ENCODE results near the gene LMO4. TPM values are rescaled to one million over a fixed set of nuclear protein-coding genes. Genes with fewer than 3 reads are reported as not detected.

Gene LMO4
- total and polyA plus RNA-seq, 10 of the 15 experiments (the other 5 are each of a cell fraction or from before 2014, with no cell fraction given), result 3.8 to 76.6 (median 20.7) TPM

DNA sequence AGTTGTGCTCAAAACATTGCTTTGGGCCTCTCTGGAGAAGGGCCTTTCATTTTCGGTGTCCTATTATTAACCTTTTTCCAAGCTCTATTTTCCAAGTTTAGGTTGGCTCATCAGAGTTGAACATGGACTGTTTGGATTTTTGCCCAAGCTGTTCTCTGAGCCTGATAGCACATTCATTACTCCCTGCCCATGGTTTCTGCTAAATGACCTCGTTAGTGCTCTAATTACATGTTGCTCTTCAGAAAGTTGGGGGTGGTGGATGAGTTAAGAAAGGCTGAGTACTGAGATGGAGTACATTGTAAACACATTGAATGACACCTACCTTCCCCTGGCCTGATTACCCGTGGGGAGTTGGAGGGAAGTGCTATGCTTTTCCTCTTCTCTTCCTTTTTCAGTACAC is 38.9 kb downstream of the LMO4 start (continued):
- TF ChIP-seq, protein P1, sequence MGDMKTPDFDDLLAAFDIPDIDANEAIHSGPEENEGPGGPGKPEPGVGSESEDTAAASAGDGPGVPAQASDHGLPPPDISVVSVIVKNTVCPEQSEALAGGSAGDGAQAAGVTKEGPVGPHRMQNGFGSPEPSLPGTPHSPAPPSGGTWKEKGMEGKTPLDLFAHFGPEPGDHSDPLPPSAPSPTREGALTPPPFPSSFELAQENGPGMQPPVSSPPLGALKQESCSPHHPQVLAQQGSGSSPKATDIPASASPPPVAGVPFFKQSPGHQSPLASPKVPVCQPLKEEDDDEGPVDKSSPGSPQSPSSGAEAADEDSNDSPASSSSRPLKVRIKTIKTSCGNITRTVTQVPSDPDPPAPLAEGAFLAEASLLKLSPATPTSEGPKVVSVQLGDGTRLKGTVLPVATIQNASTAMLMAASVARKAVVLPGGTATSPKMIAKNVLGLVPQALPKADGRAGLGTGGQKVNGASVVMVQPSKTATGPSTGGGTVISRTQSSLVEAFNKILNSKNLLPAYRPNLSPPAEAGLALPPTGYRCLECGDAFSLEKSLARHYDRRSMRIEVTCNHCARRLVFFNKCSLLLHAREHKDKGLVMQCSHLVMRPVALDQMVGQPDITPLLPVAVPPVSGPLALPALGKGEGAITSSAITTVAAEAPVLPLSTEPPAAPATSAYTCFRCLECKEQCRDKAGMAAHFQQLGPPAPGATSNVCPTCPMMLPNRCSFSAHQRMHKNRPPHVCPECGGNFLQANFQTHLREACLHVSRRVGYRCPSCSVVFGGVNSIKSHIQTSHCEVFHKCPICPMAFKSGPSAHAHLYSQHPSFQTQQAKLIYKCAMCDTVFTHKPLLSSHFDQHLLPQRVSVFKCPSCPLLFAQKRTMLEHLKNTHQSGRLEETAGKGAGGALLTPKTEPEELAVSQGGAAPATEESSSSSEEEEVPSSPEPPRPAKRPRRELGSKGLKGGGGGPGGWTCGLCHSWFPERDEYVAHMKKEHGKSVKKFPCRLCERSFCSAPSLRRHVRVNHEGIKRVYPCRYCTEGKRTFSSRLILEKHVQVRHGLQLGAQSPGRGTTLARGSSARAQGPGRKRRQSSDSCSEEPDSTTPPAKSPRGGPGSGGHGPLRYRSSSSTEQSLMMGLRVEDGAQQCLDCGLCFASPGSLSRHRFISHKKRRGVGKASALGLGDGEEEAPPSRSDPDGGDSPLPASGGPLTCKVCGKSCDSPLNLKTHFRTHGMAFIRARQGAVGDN (IDR thresholded peaks at IDR 0.05), result no peak
- TF ChIP-seq, protein P2, sequence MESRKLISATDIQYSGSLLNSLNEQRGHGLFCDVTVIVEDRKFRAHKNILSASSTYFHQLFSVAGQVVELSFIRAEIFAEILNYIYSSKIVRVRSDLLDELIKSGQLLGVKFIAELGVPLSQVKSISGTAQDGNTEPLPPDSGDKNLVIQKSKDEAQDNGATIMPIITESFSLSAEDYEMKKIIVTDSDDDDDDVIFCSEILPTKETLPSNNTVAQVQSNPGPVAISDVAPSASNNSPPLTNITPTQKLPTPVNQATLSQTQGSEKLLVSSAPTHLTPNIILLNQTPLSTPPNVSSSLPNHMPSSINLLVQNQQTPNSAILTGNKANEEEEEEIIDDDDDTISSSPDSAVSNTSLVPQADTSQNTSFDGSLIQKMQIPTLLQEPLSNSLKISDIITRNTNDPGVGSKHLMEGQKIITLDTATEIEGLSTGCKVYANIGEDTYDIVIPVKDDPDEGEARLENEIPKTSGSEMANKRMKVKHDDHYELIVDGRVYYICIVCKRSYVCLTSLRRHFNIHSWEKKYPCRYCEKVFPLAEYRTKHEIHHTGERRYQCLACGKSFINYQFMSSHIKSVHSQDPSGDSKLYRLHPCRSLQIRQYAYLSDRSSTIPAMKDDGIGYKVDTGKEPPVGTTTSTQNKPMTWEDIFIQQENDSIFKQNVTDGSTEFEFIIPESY (IDR thresholded peaks at IDR 0.05), result no peak
- TF ChIP-seq IKZF2 (IDR thresholded peaks at IDR 0.05), result no peak
- TF ChIP-seq, protein P3, sequence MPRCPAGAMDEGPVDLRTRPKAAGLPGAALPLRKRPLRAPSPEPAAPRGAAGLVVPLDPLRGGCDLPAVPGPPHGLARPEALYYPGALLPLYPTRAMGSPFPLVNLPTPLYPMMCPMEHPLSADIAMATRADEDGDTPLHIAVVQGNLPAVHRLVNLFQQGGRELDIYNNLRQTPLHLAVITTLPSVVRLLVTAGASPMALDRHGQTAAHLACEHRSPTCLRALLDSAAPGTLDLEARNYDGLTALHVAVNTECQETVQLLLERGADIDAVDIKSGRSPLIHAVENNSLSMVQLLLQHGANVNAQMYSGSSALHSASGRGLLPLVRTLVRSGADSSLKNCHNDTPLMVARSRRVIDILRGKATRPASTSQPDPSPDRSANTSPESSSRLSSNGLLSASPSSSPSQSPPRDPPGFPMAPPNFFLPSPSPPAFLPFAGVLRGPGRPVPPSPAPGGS (IDR thresholded peaks at IDR 0.05; ENCODE audit: borderline replicate concordance, insufficient read depth, low read depth, low read length, poor library complexity, severe bottlenecking), result no peak
- no peak for TF ChIP-seq STAT3 (IDR thresholded peaks at IDR 0.05; ENCODE audit: low read depth, low read length)
- TF ChIP-seq KDM1A (IDR thresholded peaks at IDR 0.05; ENCODE audit: borderline replicate concordance), result no peak
- TF ChIP-seq FOS (IDR thresholded peaks at IDR 0.05; ENCODE audit: borderline replicate concordance, extremely low read depth, insufficient read length), result no peak
